Right lobe of liver (tissue), 4 donors: Measurements from ENCODE around the gene TLE2.

Experiments used
- POLR2A ChIP-seq: fragments of 450-650 bp; IDR thresholded peaks from one replicate; pipeline ENCODE4 v1.6.1; 2017; ENCODE audit warnings: antibody characterized with exemption, mild to moderate bottlenecking
- TF ChIP-seq, protein P1 (sequence below), 4 donors: fragments of 200-600 bp in 3 of 4; fragments of 450-650 bp in 1 of 4; IDR thresholded peaks; one replicate each; pipeline versions ENCODE4 v1.5.1 to v1.8.0; 2016 to 2022; ENCODE audit warnings: antibody characterized with exemption in 4 of 4, mild to moderate bottlenecking in 2 of 4
- donor health status: DM: no; HTN: no; CAD: no.
- donor health status: DM: no; HTN: no; CAD: no.
- donor health status: DM: no; HTN: yes; CAD: no.

DNA sequence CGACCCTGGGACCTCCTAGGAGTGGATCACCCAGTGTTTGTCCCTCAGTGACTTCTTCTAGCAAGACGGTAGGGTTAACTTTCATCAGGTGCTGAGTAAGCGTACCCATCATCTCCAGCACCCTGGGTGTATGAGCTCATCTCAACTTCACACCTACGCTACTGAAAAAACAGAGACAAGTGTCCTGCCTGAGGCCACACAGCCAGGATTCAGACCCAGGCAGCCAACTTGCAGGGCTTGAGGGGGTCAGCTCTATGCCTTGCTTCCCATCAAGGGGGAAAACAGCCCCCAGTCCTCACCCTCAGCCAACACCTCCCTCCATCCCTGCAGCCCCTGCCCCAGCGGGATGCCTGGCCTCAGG lies 4.6 kb downstream of the TLE2 start:
- TF ChIP-seq POLR2A = no peak
- TF ChIP-seq, protein P1, sequence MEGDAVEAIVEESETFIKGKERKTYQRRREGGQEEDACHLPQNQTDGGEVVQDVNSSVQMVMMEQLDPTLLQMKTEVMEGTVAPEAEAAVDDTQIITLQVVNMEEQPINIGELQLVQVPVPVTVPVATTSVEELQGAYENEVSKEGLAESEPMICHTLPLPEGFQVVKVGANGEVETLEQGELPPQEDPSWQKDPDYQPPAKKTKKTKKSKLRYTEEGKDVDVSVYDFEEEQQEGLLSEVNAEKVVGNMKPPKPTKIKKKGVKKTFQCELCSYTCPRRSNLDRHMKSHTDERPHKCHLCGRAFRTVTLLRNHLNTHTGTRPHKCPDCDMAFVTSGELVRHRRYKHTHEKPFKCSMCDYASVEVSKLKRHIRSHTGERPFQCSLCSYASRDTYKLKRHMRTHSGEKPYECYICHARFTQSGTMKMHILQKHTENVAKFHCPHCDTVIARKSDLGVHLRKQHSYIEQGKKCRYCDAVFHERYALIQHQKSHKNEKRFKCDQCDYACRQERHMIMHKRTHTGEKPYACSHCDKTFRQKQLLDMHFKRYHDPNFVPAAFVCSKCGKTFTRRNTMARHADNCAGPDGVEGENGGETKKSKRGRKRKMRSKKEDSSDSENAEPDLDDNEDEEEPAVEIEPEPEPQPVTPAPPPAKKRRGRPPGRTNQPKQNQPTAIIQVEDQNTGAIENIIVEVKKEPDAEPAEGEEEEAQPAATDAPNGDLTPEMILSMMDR (IDR thresholded peaks at IDR 0.05) = no peak
